Heart left ventricle (tissue), 16 donors: Measurements from ENCODE around the gene ING4. TPM values are rescaled to one million over a fixed set of nuclear protein-coding genes. Genes with fewer than 3 reads are reported as not detected.

Source experiments
- ATAC-seq, 4 donors: fragments of 200-7000 bp; cut with Tn5 transposase; one replicate each; pipeline ENCODE4 v1.9.1; 2020 to 2022; ENCODE audit warnings: moderate library complexity in 4 of 4, mild to moderate bottlenecking in 3 of 4, moderate number of reproducible peaks in 1 of 4
- DNase-seq, 5 donors: peaks; one replicate each; pipeline ENCODE4 v3.0.0-alpha.2; 2020
- H3K27ac ChIP-seq, 12 donors: fragments of 200-600 bp; sonication (generic) in 4 of 12; one replicate each; pipeline versions ENCODE4 v1.5.0 to v1.8.0; 2016 to 2022; ENCODE audit warnings: mild to moderate bottlenecking in 2 of 12
- H3K27me3 ChIP-seq, 9 donors: fragments of 200-600 bp; sonication (generic) in 2 of 9; one replicate each; pipeline versions ENCODE4 v1.5.1 to v1.8.0; 2016 to 2022; ENCODE audit warnings: mild to moderate bottlenecking in 3 of 9
- H3K36me3 ChIP-seq, 9 donors: fragments of 200-600 bp; sonication (generic) in 2 of 9; one replicate each; pipeline versions ENCODE4 v1.5.0 to v1.8.0; 2018 to 2022; ENCODE audit warnings: mild to moderate bottlenecking in 2 of 9
- H3K4me1 ChIP-seq, 12 donors: fragments of 200-600 bp; sonication (generic) in 4 of 12; one replicate each; pipeline versions ENCODE4 v1.5.0 to v1.8.0; 2016 to 2022; ENCODE audit warnings: mild to moderate bottlenecking in 3 of 12
- H3K4me3 ChIP-seq, 12 donors: fragments of 200-600 bp; sonication (generic) in 4 of 12; one replicate each; pipeline versions ENCODE4 v1.5.0 to v1.8.0; 2017 to 2022; ENCODE audit warnings: mild to moderate bottlenecking in 9 of 12, moderate library complexity in 4 of 12
- H3K9me3 ChIP-seq, 12 donors: fragments of 200-600 bp; sonication (generic) in 4 of 12; one replicate each; pipeline versions ENCODE4 v1.5.0 to v1.8.0; 2016 to 2022; ENCODE audit warnings: mild to moderate bottlenecking in 1 of 12
- POLR2A ChIP-seq, 2 donors: fragments of 450-650 bp; IDR thresholded peaks; one replicate each; pipeline ENCODE4 v1.6.1; 2017; ENCODE audit warnings: antibody characterized with exemption in 2 of 2, mild to moderate bottlenecking in 2 of 2, moderate library complexity in 2 of 2
- WGBS, 4 donors: extraction: QIAGEN DNeasy Blood & Tissue Kit in 2 of 4; methylation state at CpG; one replicate each; pipeline versions ENCODE4 v1.1.5 to v1.1.7; 2013 to 2018; 5-methylcytosine and 5-hydroxymethylcytosine counted together
- intact Hi-C, 10 donors: fragments of 100-400 bp; cut with DNase I; formaldehyde crosslinking; loops; one replicate each; pipeline versions ENCODE4 v1.11.1 to v1.14.2; 2022
- polyA plus RNA-seq, 2 donors: library from polyadenylated mRNA; stranded (reverse); fragments of 200-250 nt; gene quantifications; one replicate each; pipeline ENCODE4 v1.2.3, GENCODE V29; 2013
- total RNA-seq, 9 donors: library from RNA; depleted of rRNA in 2 of 9; stranded (reverse); fragments of >200 nt in 2 of 9; fragmentation: NEBNext Ultra II Directional in 3 of 9; extraction: Animal tissue kit (Norgen Biotek cat#: 25700) in 3 of 9; gene quantifications; one replicate each; pipeline versions ENCODE4 v1.1.0 to v1.2.4, GENCODE V29; 2016 to 2023
- TF ChIP-seq, protein P1 (sequence below), 12 donors: fragments of 200-600 bp; sonication (generic) in 4 of 12; IDR thresholded peaks; one replicate each; pipeline versions ENCODE4 v1.5.0 to v1.8.0; 2018 to 2022; ENCODE audit warnings: antibody characterized with exemption in 12 of 12, mild to moderate bottlenecking in 5 of 12
- donor health status: ischemic (EF 13 %, LVEDD 7.1; RV severe dilation, severe dysfunction).
- donor health status: healthy with polysubstance abuse.
- donor health status: DM: no; HTN: yes; CAD: no.
- donor health status: DM: no; HTN: no; CAD: no.
- donor health status: ischemic (EF 25% LVEDD 6.9; RV normal size, moderate dysfunction).
- donor health status: ischemic (EF 25% LVEDD 5.7; RV mildly dilated, moderate dysfunction).
- donor health status: healthy.
- donor health status: DM: yes; HTN: yes; CAD: no.
- donor health status: ischemic (EF 35%, LVEDD 5.7; RV mildly dilated, moderate dysfunction).
- donor health status: nonischemic (EF 11% LVEDD 7.7; RV severe dilation, severe dysfunction).
- donor health status: DM: yes; HTN: yes; CAD: no.
- donor health status: PGD.
- donor health status: ischemic (EF 29% LVEDD 5.4; RV normal size, mild dysfunction).
- donor health status: nonischemic (EF 23%, LVEDD 6.1; RV moderate dilation, normal function).

ING4 gene
- total and polyA plus RNA-seq, 11 donors, result 14.6 to 39.0 (median 23.6) TPM

DNA sequence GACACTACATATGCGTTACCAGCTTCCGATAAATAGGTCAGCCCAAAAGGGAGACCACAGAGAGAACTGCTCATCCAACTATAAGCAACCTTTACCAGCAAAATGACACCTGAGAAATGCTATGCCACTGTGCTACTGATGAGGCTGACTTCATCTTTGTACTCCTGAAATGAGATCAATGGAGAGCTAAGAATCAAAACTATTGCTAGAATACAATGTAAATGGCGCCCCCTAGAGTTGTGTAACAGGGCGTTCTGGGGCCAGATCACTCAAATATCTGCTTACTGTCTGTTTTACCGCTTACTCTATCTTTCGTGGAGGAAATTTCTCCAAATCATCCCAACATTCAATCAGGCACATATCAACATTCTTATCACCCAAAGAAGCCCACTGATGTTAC lies 21.7 kb upstream of the ING4 start:
- TF ChIP-seq, protein P1, sequence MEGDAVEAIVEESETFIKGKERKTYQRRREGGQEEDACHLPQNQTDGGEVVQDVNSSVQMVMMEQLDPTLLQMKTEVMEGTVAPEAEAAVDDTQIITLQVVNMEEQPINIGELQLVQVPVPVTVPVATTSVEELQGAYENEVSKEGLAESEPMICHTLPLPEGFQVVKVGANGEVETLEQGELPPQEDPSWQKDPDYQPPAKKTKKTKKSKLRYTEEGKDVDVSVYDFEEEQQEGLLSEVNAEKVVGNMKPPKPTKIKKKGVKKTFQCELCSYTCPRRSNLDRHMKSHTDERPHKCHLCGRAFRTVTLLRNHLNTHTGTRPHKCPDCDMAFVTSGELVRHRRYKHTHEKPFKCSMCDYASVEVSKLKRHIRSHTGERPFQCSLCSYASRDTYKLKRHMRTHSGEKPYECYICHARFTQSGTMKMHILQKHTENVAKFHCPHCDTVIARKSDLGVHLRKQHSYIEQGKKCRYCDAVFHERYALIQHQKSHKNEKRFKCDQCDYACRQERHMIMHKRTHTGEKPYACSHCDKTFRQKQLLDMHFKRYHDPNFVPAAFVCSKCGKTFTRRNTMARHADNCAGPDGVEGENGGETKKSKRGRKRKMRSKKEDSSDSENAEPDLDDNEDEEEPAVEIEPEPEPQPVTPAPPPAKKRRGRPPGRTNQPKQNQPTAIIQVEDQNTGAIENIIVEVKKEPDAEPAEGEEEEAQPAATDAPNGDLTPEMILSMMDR (IDR thresholded peaks at IDR 0.05), result peak in 10 of 12 donors; percentile 23 to 52 (median 45)
- TF ChIP-seq POLR2A (IDR thresholded peaks at IDR 0.05), result no peak
- H3K36me3 ChIP-seq, result peaks cover 0 to 68% (median 36%) of the 10 kb centered on the region in 9 donors
- 70 to 72% (median 70%) methylated on average over 6 of the region's 6 CpGs for WGBS, 4 donors
- no peak overlapping the region for H3K27ac ChIP-seq
- ATAC-seq (no peak), DNase-seq (no peak)
- intact Hi-C loops, result loop anchor here in 2 of 10 donors (2.0 to 5.0 kb wide), 2 partner anchors 16 to 38 kb away; partner anchors contain the start of gene COPS7A (in 1 of the 2)
- H3K9me3 ChIP-seq, result no peaks in the 10 kb centered on the region
- no peaks in the 10 kb centered on the region for H3K27me3 ChIP-seq
- H3K4me1 ChIP-seq, result peaks cover 0 to 39% (median 23%) of the 10 kb centered on the region in 12 donors
- H3K4me3 ChIP-seq, result no peak overlapping the region

DNA sequence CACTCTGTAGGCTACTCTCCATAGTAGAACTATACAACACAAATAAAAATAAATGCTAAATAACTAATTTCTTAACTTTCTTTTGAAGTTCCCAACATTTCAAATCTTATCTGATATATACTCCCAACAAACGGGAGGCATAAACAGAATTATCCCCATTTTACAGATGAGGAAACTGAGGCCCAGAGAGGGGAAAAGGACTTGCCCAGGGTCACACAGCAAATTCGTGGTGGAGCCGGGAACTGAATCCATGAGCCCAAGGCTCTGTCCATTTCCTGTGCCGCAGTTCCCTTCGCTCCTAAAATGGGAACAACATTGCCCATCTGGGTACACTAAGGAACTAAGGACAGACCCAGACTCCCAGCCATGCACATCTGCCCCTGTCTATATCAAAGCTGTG lies 14.0 kb upstream of the ING4 start:
- peaks cover 7 to 99% (median 93%) of the 10 kb centered on the region in 9 donors for H3K36me3 ChIP-seq
- H3K27me3 ChIP-seq, result no peaks in the 10 kb centered on the region
- 86 to 94% (median 93%) methylated on average over 5 of the region's 5 CpGs for WGBS, 4 donors
- H3K27ac ChIP-seq, result no peak overlapping the region
- H3K4me3 ChIP-seq, result no peak overlapping the region
- DNase-seq, result no peak
- no peak for TF ChIP-seq POLR2A (IDR thresholded peaks at IDR 0.05)
- ATAC-seq, result no peak
- no peaks in the 10 kb centered on the region for H3K9me3 ChIP-seq
- no peaks in the 10 kb centered on the region for H3K4me1 ChIP-seq
- intact Hi-C loops, result no loop called here

DNA sequence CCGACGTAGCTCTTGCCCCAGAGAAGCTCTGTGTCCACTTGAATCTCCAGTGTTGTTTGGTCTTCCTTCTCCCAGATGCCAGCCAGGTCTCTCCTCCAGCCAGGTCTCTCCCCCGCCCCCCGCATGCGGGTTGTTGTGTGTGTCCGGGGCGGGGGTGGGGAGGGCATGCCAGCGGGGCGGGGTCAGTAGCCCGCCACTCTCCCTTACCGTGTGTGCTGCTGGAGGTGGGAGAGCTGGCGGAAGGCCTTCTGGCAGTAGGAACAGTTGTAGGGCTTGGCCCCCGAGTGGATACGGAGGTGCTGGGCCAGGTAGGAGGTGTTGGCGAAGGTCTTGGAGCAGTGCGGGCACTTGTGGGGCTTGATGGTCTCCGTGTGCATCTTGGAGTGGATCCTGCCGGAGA lies 9.2 kb upstream of the ING4 start:
- TF ChIP-seq, protein P1 (IDR thresholded peaks at IDR 0.05), result no peak
- TF ChIP-seq POLR2A (IDR thresholded peaks at IDR 0.05), result no peak
- H3K27ac ChIP-seq, result no peak overlapping the region
- no peaks in the 10 kb centered on the region for H3K4me1 ChIP-seq
- peaks cover 3 to 100% (median 99%) of the 10 kb centered on the region in 9 donors for H3K36me3 ChIP-seq
- intact Hi-C loops, result no loop called here
- no peaks in the 10 kb centered on the region for H3K9me3 ChIP-seq
- peak in 1 of 4 donors; percentile 33 for ATAC-seq
- no peak for DNase-seq
- H3K4me3 ChIP-seq, result no peak overlapping the region
- no peaks in the 10 kb centered on the region for H3K27me3 ChIP-seq
- WGBS, 4 donors, result 87 to 91% (median 89%) methylated on average over 18 of the region's 18 CpGs

DNA sequence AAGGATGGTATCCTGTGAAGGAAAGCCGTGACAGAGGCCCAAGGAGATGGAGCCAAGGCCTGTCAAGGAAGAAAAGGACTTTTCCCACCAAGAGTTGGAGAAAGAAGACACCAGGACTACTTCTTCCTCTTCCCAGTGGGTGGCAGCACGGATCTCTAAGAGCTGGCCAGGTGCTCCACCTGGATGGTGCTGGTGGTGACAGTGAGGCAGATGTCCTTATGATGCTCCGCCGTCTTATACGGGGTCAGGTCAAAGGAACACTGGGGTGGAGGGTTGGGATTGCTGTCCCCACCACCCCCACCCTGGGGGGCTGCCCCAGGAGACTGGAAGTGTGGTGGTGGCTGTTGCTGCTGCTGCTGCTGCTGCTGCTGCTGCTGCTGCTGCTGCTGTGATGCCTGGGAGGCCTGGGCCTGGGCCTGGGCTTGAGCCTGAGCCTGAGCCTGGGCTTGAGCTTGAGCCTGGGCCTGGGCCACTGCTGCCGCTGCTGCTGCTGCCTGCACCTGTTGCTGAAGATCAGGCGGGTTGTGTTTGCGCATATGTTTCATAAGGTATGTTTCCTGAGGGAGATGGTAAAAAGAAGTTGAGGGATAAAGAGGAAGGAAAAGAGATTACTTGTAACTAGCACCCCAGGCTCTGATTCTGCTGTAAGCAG lies 4.8 kb upstream of the ING4 start:
- Histone ChIP-seq H3K4me1 (peaks cover 0 to 8% (median 0%) of the 10 kb centered on the region in 12 donors), H3K9me3 (no peaks in the 10 kb centered on the region), H3K27me3 (no peaks in the 10 kb centered on the region), H3K27ac (no peak overlapping the region), H3K36me3 (peaks cover 0 to 72% (median 65%) of the 10 kb centered on the region in 9 donors), H3K4me3 (no peak overlapping the region)
- 83 to 89% (median 84%) methylated on average over 8 of the region's 8 CpGs for WGBS, 4 donors
- TF ChIP-seq, protein P1 (IDR thresholded peaks at IDR 0.05), result no peak
- no peak for TF ChIP-seq POLR2A (IDR thresholded peaks at IDR 0.05)
- intact Hi-C loops, result loop anchor here in 3 of 10 donors (2.0 to 10.0 kb wide), 3 partner anchors 17 to 57 kb away; partner anchors contain the start of gene COPS7A (in 1 of the 3)
- ATAC-seq (no peak), DNase-seq (no peak)
